ENCODE data around the gene CLCA4.

CLCA4 gene

GRCh38 chr1:86504895-86505563, 41.8 kb upstream of the CLCA4 start:
- TF ChIP-seq, protein P1, sequence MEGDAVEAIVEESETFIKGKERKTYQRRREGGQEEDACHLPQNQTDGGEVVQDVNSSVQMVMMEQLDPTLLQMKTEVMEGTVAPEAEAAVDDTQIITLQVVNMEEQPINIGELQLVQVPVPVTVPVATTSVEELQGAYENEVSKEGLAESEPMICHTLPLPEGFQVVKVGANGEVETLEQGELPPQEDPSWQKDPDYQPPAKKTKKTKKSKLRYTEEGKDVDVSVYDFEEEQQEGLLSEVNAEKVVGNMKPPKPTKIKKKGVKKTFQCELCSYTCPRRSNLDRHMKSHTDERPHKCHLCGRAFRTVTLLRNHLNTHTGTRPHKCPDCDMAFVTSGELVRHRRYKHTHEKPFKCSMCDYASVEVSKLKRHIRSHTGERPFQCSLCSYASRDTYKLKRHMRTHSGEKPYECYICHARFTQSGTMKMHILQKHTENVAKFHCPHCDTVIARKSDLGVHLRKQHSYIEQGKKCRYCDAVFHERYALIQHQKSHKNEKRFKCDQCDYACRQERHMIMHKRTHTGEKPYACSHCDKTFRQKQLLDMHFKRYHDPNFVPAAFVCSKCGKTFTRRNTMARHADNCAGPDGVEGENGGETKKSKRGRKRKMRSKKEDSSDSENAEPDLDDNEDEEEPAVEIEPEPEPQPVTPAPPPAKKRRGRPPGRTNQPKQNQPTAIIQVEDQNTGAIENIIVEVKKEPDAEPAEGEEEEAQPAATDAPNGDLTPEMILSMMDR (conservative IDR thresholded peaks at IDR 0.05; ENCODE audit: low read depth, low read length), result no peak
- Histone ChIP-seq H3K9ac (no peak overlapping the region), H4K20me1 (ENCODE audit: insufficient read depth) (no peaks in the 10 kb centered on the region), H3K36me3 (ENCODE audit: insufficient read depth) (no peaks in the 10 kb centered on the region), H3K4me1 (ENCODE audit: low read depth, poor library complexity, severe bottlenecking) (peaks cover 5% of the 10 kb centered on the region), H3K27me3 (ENCODE audit: insufficient read depth, low read depth) (no peaks in the 10 kb centered on the region), H3K79me2 (ENCODE audit: insufficient read depth, low read depth) (no peaks in the 10 kb centered on the region), H3K4me2 (no peak overlapping the region), H3K27ac (no peak overlapping the region), H2AFZ (ENCODE audit: low read depth) (no peak overlapping the region), H3K4me3 (IDR thresholded peaks at IDR 0.05; ENCODE audit: insufficient read depth, low read depth, low read length) (no peak overlapping the region)

- Histone ChIP-seq H3K9ac (no peak overlapping the region), H2AFZ (ENCODE audit: low read depth) (no peak overlapping the region), H3K4me1 (ENCODE audit: low read depth, poor library complexity, severe bottlenecking) (peaks cover 5% of the 10 kb centered on the region), H3K4me2 (no peak overlapping the region), H3K36me3 (ENCODE audit: insufficient read depth) (no peaks in the 10 kb centered on the region), H3K27ac (no peak overlapping the region), H3K27me3 (ENCODE audit: insufficient read depth, low read depth) (no peaks in the 10 kb centered on the region), H3K79me2 (ENCODE audit: insufficient read depth, low read depth) (no peaks in the 10 kb centered on the region), H4K20me1 (ENCODE audit: insufficient read depth) (no peaks in the 10 kb centered on the region), H3K4me3 (IDR thresholded peaks at IDR 0.05; ENCODE audit: insufficient read depth, low read depth, low read length) (no peak overlapping the region)
- TF ChIP-seq, protein P1 (conservative IDR thresholded peaks at IDR 0.05; ENCODE audit: low read depth, low read length), result no peak
Measured at GRCh38 chr1:86505564-86505902, 41.3 kb upstream of the CLCA4 start.

DNA sequence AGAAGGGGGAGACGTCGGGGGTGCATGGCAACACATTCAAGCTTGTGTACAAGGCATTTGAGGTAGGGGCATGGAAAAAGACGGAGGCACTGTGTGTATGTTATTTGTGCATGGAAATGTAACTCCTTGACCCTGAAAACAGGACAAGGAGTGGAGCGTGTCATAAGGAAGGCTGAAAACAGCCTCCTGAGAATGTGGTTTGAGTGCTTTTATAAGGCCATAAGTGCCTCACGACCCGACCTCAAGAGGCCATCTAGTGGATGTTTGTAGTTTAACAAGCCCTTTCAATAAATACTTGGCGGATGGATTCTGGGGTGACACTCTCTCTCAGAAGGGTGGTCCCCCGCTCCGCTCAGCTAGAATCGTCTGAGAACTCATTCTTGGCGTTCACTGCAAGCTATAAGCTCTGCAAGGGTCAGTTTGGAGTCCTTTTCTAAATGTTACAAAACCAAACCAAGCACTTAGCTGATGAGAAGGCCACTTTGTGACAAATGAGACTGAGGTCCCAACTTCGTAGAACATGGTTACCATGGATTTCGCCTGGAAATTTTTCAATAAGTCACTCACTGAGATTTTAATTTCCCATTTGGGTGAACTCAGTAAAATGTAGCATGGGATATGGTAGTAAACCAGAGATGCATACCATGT, 38.8 kb upstream of the CLCA4 start:
- no peak overlapping the region for H3K9ac ChIP-seq
- H3K4me1 ChIP-seq (ENCODE audit: low read depth, poor library complexity, severe bottlenecking), result no peaks in the 10 kb centered on the region
- H2AFZ ChIP-seq (ENCODE audit: low read depth), result no peak overlapping the region
- no peaks in the 10 kb centered on the region for H4K20me1 ChIP-seq (ENCODE audit: insufficient read depth)
- no peaks in the 10 kb centered on the region for H3K79me2 ChIP-seq (ENCODE audit: insufficient read depth, low read depth)
- no peak overlapping the region for H3K4me2 ChIP-seq
- H3K27me3 ChIP-seq (ENCODE audit: insufficient read depth, low read depth), result no peaks in the 10 kb centered on the region
- H3K4me3 ChIP-seq (IDR thresholded peaks at IDR 0.05; ENCODE audit: insufficient read depth, low read depth, low read length), result no peak overlapping the region
- TF ChIP-seq, protein P1 (conservative IDR thresholded peaks at IDR 0.05; ENCODE audit: low read depth, low read length), result peak; percentile 40; the same call in 1 of the 2 replicates
- no peak overlapping the region for H3K27ac ChIP-seq
- H3K36me3 ChIP-seq (ENCODE audit: insufficient read depth), result no peaks in the 10 kb centered on the region

DNA sequence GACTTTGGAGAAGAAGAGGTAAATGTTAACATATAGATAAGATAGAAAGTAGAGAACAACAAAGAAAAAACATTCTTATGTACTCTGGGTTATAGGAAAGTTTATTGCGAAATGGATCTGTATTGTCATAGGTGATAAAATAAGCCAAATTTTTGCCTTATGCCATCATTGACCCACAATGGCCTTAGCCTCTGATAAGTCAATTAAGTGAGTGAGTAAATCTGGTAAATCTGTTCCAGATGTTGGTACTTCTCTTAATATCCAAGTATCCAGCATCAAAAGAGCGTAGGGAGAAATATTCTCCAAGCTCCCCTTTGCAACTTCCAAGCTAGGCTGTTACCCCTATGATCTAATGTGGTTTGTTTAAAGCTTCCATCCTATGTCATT, 38.3 kb upstream of the CLCA4 start:
- Histone ChIP-seq H3K4me2 (no peak overlapping the region), H2AFZ (ENCODE audit: low read depth) (no peak overlapping the region), H3K79me2 (ENCODE audit: insufficient read depth, low read depth) (no peaks in the 10 kb centered on the region), H3K27ac (no peak overlapping the region), H3K27me3 (ENCODE audit: insufficient read depth, low read depth) (no peaks in the 10 kb centered on the region), H3K9ac (no peak overlapping the region), H3K4me1 (ENCODE audit: low read depth, poor library complexity, severe bottlenecking) (no peaks in the 10 kb centered on the region), H3K36me3 (ENCODE audit: insufficient read depth) (no peaks in the 10 kb centered on the region), H4K20me1 (ENCODE audit: insufficient read depth) (no peaks in the 10 kb centered on the region), H3K4me3 (IDR thresholded peaks at IDR 0.05; ENCODE audit: insufficient read depth, low read depth, low read length) (no peak overlapping the region)
- TF ChIP-seq, protein P1 (conservative IDR thresholded peaks at IDR 0.05; ENCODE audit: low read depth, low read length), result no peak
